Muscle layer of duodenum (tissue), 2 donors: Measurements from ENCODE around the gene ERH.
A peak's percentile ranks its signal among the peaks of the same experiment; 100 is the strongest.

Source experiments
- H3K27ac ChIP-seq: one replicate; pipeline ENCODE4 v1.7.0; 2013; ENCODE audit warnings: mild to moderate bottlenecking, low read length
- H3K27me3 ChIP-seq: one replicate; pipeline ENCODE4 v1.7.0; 2013; ENCODE audit warnings: low read depth, mild to moderate bottlenecking, control low read depth, low read length
- H3K36me3 ChIP-seq, 2 donors: one replicate each; pipeline ENCODE4 v1.7.0; 2013; ENCODE audit warnings: low read length in 2 of 2, control low read depth in 1 of 2, mild to moderate bottlenecking in 1 of 2; ENCODE audit not compliant: insufficient read depth in 2 of 2, control insufficient read depth in 1 of 2
- H3K4me1 ChIP-seq, 2 donors: one replicate each; pipeline ENCODE4 v1.7.0; 2013; ENCODE audit warnings: low read length in 2 of 2, mild to moderate bottlenecking in 2 of 2, control low read depth in 1 of 2, moderate library complexity in 1 of 2; ENCODE audit not compliant: insufficient read depth in 2 of 2, control insufficient read depth in 1 of 2
- H3K4me3 ChIP-seq, 2 donors: one replicate each; pipeline ENCODE4 v1.7.0; 2013; ENCODE audit warnings: low read length in 2 of 2, low read depth in 1 of 2, mild to moderate bottlenecking in 1 of 2
- H3K9me3 ChIP-seq, 2 donors: one replicate each; pipeline ENCODE4 v1.7.0; 2013; ENCODE audit warnings: low read length in 2 of 2, control low read depth in 1 of 2, mild to moderate bottlenecking in 1 of 2; ENCODE audit not compliant: control insufficient read depth in 1 of 2
- donor health status: healthy.

Gene ERH

GRCh38 chr14:69398053-69398817 lies at the start of gene ERH, which contains the start of gene SLC39A9:
ERH (minus strand) TSS chr14:69398299; CDS start chr14:69398233, 66 bp downstream.
SLC39A9 (plus strand) TSS chr14:69398692; CDS start chr14:69399370, 678 bp downstream.
- Histone ChIP-seq H3K36me3 (peaks cover 29 to 34% of the 10 kb centered on the region in 2 donors), H3K4me1 (peaks cover 32 to 60% of the 10 kb centered on the region in 2 donors), H3K4me3 (peak within 1 kb of the TSS; percentile 96 to 99), H3K27ac (peak within 1 kb of the TSS; percentile 99), H3K27me3 (no peaks in the 10 kb centered on the region), H3K9me3 (no peaks in the 10 kb centered on the region)

- Histone ChIP-seq H3K36me3 (peaks cover 4 to 11% of the 10 kb centered on the region in 2 donors), H3K27ac (no peak overlapping the region)
Observed at GRCh38 chr14:69443296-69443805, 45.3 kb upstream of the ERH start.

GRCh38 chr14:69441948-69442347 lies 43.8 kb upstream of the ERH start:
- Histone ChIP-seq H3K4me3 (no peak overlapping the region), H3K27me3 (no peaks in the 10 kb centered on the region), H3K36me3 (peaks cover 4 to 11% of the 10 kb centered on the region in 2 donors), H3K9me3 (no peaks in the 10 kb centered on the region), H3K4me1 (no peaks in the 10 kb centered on the region), H3K27ac (no peak overlapping the region)

More at GRCh38 chr14:69443296-69443805, 45.3 kb upstream of the ERH start:
- Histone ChIP-seq H3K4me3 (no peak overlapping the region), H3K9me3 (no peaks in the 10 kb centered on the region), H3K4me1 (no peaks in the 10 kb centered on the region), H3K27me3 (no peaks in the 10 kb centered on the region)

- no peak overlapping the region for H3K27ac ChIP-seq
- H3K4me3 ChIP-seq, result no peak overlapping the region
- H3K9me3 ChIP-seq, result no peaks in the 10 kb centered on the region
- H3K27me3 ChIP-seq, result no peaks in the 10 kb centered on the region
- no peaks in the 10 kb centered on the region for H3K4me1 ChIP-seq
- peaks cover 4 to 11% of the 10 kb centered on the region in 2 donors for H3K36me3 ChIP-seq
Observed at GRCh38 chr14:69439521-69440270, 41.6 kb upstream of the ERH start.

- Histone ChIP-seq H3K36me3 (no peaks in the 10 kb centered on the region), H3K27ac (no peak overlapping the region), H3K27me3 (no peaks in the 10 kb centered on the region), H3K4me3 (no peak overlapping the region), H3K9me3 (no peaks in the 10 kb centered on the region), H3K4me1 (no peaks in the 10 kb centered on the region)
Observed at GRCh38 chr14:69432364-69432763, 34.3 kb upstream of the ERH start.

GRCh38 chr14:69430306-69430939 lies 32.3 kb upstream of the ERH start:
- Histone ChIP-seq H3K36me3 (peaks cover 12 to 16% of the 10 kb centered on the region in 2 donors), H3K27me3 (no peaks in the 10 kb centered on the region), H3K9me3 (no peaks in the 10 kb centered on the region)

GRCh38 chr14:69429643-69430042 lies 31.5 kb upstream of the ERH start:
- Histone ChIP-seq H3K9me3 (no peaks in the 10 kb centered on the region), H3K4me1 (no peaks in the 10 kb centered on the region), H3K36me3 (peaks cover 18 to 20% of the 10 kb centered on the region in 2 donors), H3K4me3 (no peak overlapping the region), H3K27ac (no peak overlapping the region), H3K27me3 (no peaks in the 10 kb centered on the region)

More at GRCh38 chr14:69430306-69430939, 32.3 kb upstream of the ERH start:
- Histone ChIP-seq H3K4me3 (no peak overlapping the region), H3K27ac (no peak overlapping the region), H3K4me1 (no peaks in the 10 kb centered on the region)

GRCh38 chr14:69428289-69428998 lies 30.3 kb upstream of the ERH start:
- H3K27ac ChIP-seq, result no peak overlapping the region
- peaks cover 22% of the 10 kb centered on the region in 2 donors for H3K36me3 ChIP-seq
- H3K4me3 ChIP-seq, result no peak overlapping the region
- no peaks in the 10 kb centered on the region for H3K4me1 ChIP-seq
- no peaks in the 10 kb centered on the region for H3K9me3 ChIP-seq
- no peaks in the 10 kb centered on the region for H3K27me3 ChIP-seq

GRCh38 chr14:69427596-69427995 lies 29.5 kb upstream of the ERH start:
- H3K27ac ChIP-seq, result no peak overlapping the region
- no peak overlapping the region for H3K4me3 ChIP-seq
- H3K4me1 ChIP-seq, result no peaks in the 10 kb centered on the region
- H3K27me3 ChIP-seq, result no peaks in the 10 kb centered on the region
- H3K9me3 ChIP-seq, result no peaks in the 10 kb centered on the region
- peaks cover 22% of the 10 kb centered on the region in 2 donors for H3K36me3 ChIP-seq

- H3K27ac ChIP-seq, result no peak overlapping the region
- H3K4me3 ChIP-seq, result no peak overlapping the region
- H3K27me3 ChIP-seq, result no peaks in the 10 kb centered on the region
- H3K36me3 ChIP-seq, result peaks cover 22% of the 10 kb centered on the region in 2 donors
- no peaks in the 10 kb centered on the region for H3K4me1 ChIP-seq
- H3K9me3 ChIP-seq, result no peaks in the 10 kb centered on the region
Observed at GRCh38 chr14:69424149-69424923, 26.2 kb upstream of the ERH start.
